Measurements from ENCODE around the gene LGALS7B. TPM values are rescaled to one million over a fixed set of nuclear protein-coding genes. Genes with fewer than 3 reads are reported as not detected.
"Not testable (repeated sequence)": the region's sequence is repeated elsewhere in the genome, so short reads cannot be mapped to it uniquely, and the experiment has no call there.

LGALS7B gene
- total RNA-seq, 2 donors from 2014 or later, result not detected

- H3K9me3 Mint-ChIP-seq, result no peaks in the 10 kb centered on the region
- no peak for DNase-seq
- H3K27me3 Mint-ChIP-seq (ENCODE audit: low read depth), result no peaks in the 10 kb centered on the region
- H3K4me1 Mint-ChIP-seq (ENCODE audit: low read depth), result peaks cover 7% of the 10 kb centered on the region
- no peaks in the 10 kb centered on the region for H3K36me3 Mint-ChIP-seq (ENCODE audit: insufficient read depth in 2 of 2)
- H3K4me3 Mint-ChIP-seq, result peak overlapping the region in 1 of 2 donors; percentile 43
- no peak for ATAC-seq (replicated peaks in 1 of 2)
- H3K27ac Mint-ChIP-seq, result no peak overlapping the region
Observed at GRCh38 chr19:38793671-38794070, 4.7 kb downstream of the LGALS7B start.

- Mint-ChIP-seq H3K9me3 (peaks cover 0 to 2% of the 10 kb centered on the region in 2 donors), H3K27me3 (ENCODE audit: low read depth) (no peaks in the 10 kb centered on the region), H3K4me1 (ENCODE audit: low read depth) (peaks cover 13% of the 10 kb centered on the region), H3K27ac (no peak overlapping the region), H3K4me3 (no peak overlapping the region), H3K36me3 (ENCODE audit: insufficient read depth in 2 of 2) (peaks cover 2 to 4% of the 10 kb centered on the region in 2 donors)
- DNase-seq (no peak), ATAC-seq (replicated peaks in 1 of 2) (no peak)
Observed at GRCh38 chr19:38795549-38795948, 6.5 kb downstream of the LGALS7B start.

- H3K9me3 Mint-ChIP-seq, result peaks cover 0 to 2% of the 10 kb centered on the region in 2 donors
- peaks cover 2 to 4% of the 10 kb centered on the region in 2 donors for H3K36me3 Mint-ChIP-seq (ENCODE audit: insufficient read depth in 2 of 2)
Observed at GRCh38 chr19:38796154-38796553, 7.2 kb downstream of the LGALS7B start.

GRCh38 chr19:38797781-38798180 lies 8.8 kb downstream of the LGALS7B start:
- not testable (repeated sequence) for H3K36me3 Mint-ChIP-seq (ENCODE audit: insufficient read depth in 2 of 2); H3K9me3 Mint-ChIP-seq; H3K4me3 Mint-ChIP-seq; H3K27ac Mint-ChIP-seq; H3K27me3 Mint-ChIP-seq (ENCODE audit: low read depth); DNase-seq; ATAC-seq (replicated peaks in 1 of 2)
- peaks cover 13% of the 10 kb centered on the region for H3K4me1 Mint-ChIP-seq (ENCODE audit: low read depth)

More at GRCh38 chr19:38796154-38796553, 7.2 kb downstream of the LGALS7B start:
- H3K4me3 Mint-ChIP-seq, result no peak overlapping the region
- no peaks in the 10 kb centered on the region for H3K27me3 Mint-ChIP-seq (ENCODE audit: low read depth)
- H3K4me1 Mint-ChIP-seq (ENCODE audit: low read depth), result peaks cover 13% of the 10 kb centered on the region
- no peak for DNase-seq
- ATAC-seq (replicated peaks in 1 of 2), result no peak
- no peak overlapping the region for H3K27ac Mint-ChIP-seq

GRCh38 chr19:38799104-38799503 lies 10.1 kb downstream of the LGALS7B start:
- Mint-ChIP-seq H3K9me3 (peaks cover 0 to 2% of the 10 kb centered on the region in 2 donors), H3K4me1 (ENCODE audit: low read depth) (peaks cover 6% of the 10 kb centered on the region), H3K36me3 (ENCODE audit: insufficient read depth in 2 of 2) (peaks cover 2 to 4% of the 10 kb centered on the region in 2 donors), H3K4me3 (no peak overlapping the region), H3K27ac (no peak overlapping the region), H3K27me3 (ENCODE audit: low read depth) (no peaks in the 10 kb centered on the region)
- ATAC-seq (replicated peaks in 1 of 2) (no peak), DNase-seq (no peak)

- ATAC-seq (replicated peaks in 1 of 2) (no peak), DNase-seq (no peak)
- peaks cover 2 to 4% of the 10 kb centered on the region in 2 donors for H3K36me3 Mint-ChIP-seq (ENCODE audit: insufficient read depth in 2 of 2)
- H3K9me3 Mint-ChIP-seq, result peaks cover 0 to 2% of the 10 kb centered on the region in 2 donors
- H3K27ac Mint-ChIP-seq, result no peak overlapping the region
- H3K4me1 Mint-ChIP-seq (ENCODE audit: low read depth), result peaks cover 11% of the 10 kb centered on the region
- H3K27me3 Mint-ChIP-seq (ENCODE audit: low read depth), result no peaks in the 10 kb centered on the region
- H3K4me3 Mint-ChIP-seq, result no peak overlapping the region
Observed at GRCh38 chr19:38800577-38801347, 11.8 kb downstream of the LGALS7B start.

GRCh38 chr19:38801359-38802095 lies 12.5 kb downstream of the LGALS7B start:
- Mint-ChIP-seq H3K27ac (no peak overlapping the region), H3K4me1 (ENCODE audit: low read depth) (peaks cover 11% of the 10 kb centered on the region), H3K27me3 (ENCODE audit: low read depth) (no peaks in the 10 kb centered on the region), H3K9me3 (peaks cover 0 to 2% of the 10 kb centered on the region in 2 donors), H3K36me3 (ENCODE audit: insufficient read depth in 2 of 2) (peaks cover 2 to 4% of the 10 kb centered on the region in 2 donors), H3K4me3 (no peak overlapping the region)
- DNase-seq, result no peak
- ATAC-seq (replicated peaks in 1 of 2), result no peak

GRCh38 chr19:38803543-38803942 lies 14.5 kb downstream of the LGALS7B start:
- DNase-seq (no peak), ATAC-seq (replicated peaks in 1 of 2) (no peak)
- H3K4me3 Mint-ChIP-seq, result no peak overlapping the region
- no peak overlapping the region for H3K27ac Mint-ChIP-seq
- peaks cover 0 to 2% of the 10 kb centered on the region in 2 donors for H3K9me3 Mint-ChIP-seq
- H3K4me1 Mint-ChIP-seq (ENCODE audit: low read depth), result peaks cover 11% of the 10 kb centered on the region
- H3K27me3 Mint-ChIP-seq (ENCODE audit: low read depth), result no peaks in the 10 kb centered on the region
- H3K36me3 Mint-ChIP-seq (ENCODE audit: insufficient read depth in 2 of 2), result peaks cover 2 to 4% of the 10 kb centered on the region in 2 donors

GRCh38 chr19:38805180-38805579 lies 16.2 kb downstream of the LGALS7B start:
- peaks cover 5% of the 10 kb centered on the region for H3K4me1 Mint-ChIP-seq (ENCODE audit: low read depth)
- DNase-seq (no peak), ATAC-seq (replicated peaks in 1 of 2) (peak; percentile 24 to 39)
- H3K4me3 Mint-ChIP-seq, result no peak overlapping the region
- no peaks in the 10 kb centered on the region for H3K36me3 Mint-ChIP-seq (ENCODE audit: insufficient read depth in 2 of 2)
- no peaks in the 10 kb centered on the region for H3K27me3 Mint-ChIP-seq (ENCODE audit: low read depth)
- H3K27ac Mint-ChIP-seq, result no peak overlapping the region
- no peaks in the 10 kb centered on the region for H3K9me3 Mint-ChIP-seq

- no peaks in the 10 kb centered on the region for H3K9me3 Mint-ChIP-seq
- no peaks in the 10 kb centered on the region for H3K36me3 Mint-ChIP-seq (ENCODE audit: insufficient read depth in 2 of 2)
- H3K4me1 Mint-ChIP-seq (ENCODE audit: low read depth), result peaks cover 5% of the 10 kb centered on the region
- no peaks in the 10 kb centered on the region for H3K27me3 Mint-ChIP-seq (ENCODE audit: low read depth)
- H3K27ac Mint-ChIP-seq, result no peak overlapping the region
- no peak for DNase-seq
- ATAC-seq (replicated peaks in 1 of 2), result no peak
- H3K4me3 Mint-ChIP-seq, result no peak overlapping the region
Observed at GRCh38 chr19:38806371-38806770, 17.4 kb downstream of the LGALS7B start.

GRCh38 chr19:38807374-38808098 lies 18.5 kb downstream of the LGALS7B start:
- not testable (repeated sequence) for H3K27ac Mint-ChIP-seq; H3K4me1 Mint-ChIP-seq (ENCODE audit: low read depth); H3K4me3 Mint-ChIP-seq; H3K27me3 Mint-ChIP-seq (ENCODE audit: low read depth); H3K36me3 Mint-ChIP-seq (ENCODE audit: insufficient read depth in 2 of 2); DNase-seq; H3K9me3 Mint-ChIP-seq; ATAC-seq (replicated peaks in 1 of 2)

GRCh38 chr19:38808741-38809140 lies 19.7 kb downstream of the LGALS7B start:
- Mint-ChIP-seq H3K9me3 (no peaks in the 10 kb centered on the region), H3K27ac (no peak overlapping the region), H3K36me3 (ENCODE audit: insufficient read depth in 2 of 2) (no peaks in the 10 kb centered on the region), H3K4me1 (ENCODE audit: low read depth) (peaks cover 5% of the 10 kb centered on the region), H3K27me3 (ENCODE audit: low read depth) (no peaks in the 10 kb centered on the region), H3K4me3 (no peak overlapping the region)
- DNase-seq, result no peak
- no peak for ATAC-seq (replicated peaks in 1 of 2)

Data from activated T-cell treated with anti-CD3 and anti-CD28 coated beads, Interleukin-2, amount 50 U/mL, for 72 hours (primary cell).